Activated CD8-positive, alpha-beta T cell treated with anti-CD3 and anti-CD28 coated beads for 36 hours (primary cell): Measurements from ENCODE around the gene STAM. TPM values are rescaled to one million over a fixed set of nuclear protein-coding genes. Genes with fewer than 3 reads are reported as not detected.
A peak's percentile ranks its signal among the peaks of the same experiment; 100 is the strongest.

Experiments
- ATAC-seq: fragments of 200-7000 bp; cut with Tn5 transposase; one replicate; pipeline ENCODE4 v1.10.0; 2021; ENCODE audit warnings: mild to moderate bottlenecking, moderate library complexity
- CTCF ChIA-PET: fragments of 350-600 bp; sonication (Branson Sonifier 250); formaldehyde crosslinking; loops from one replicate; lab custom pipeline; 2021; ENCODE audit warnings: antibody characterized with exemption; lab: Charles Lee
- POLR2A ChIA-PET: fragments of 350-600 bp; sonication (Branson Sonifier 250); formaldehyde crosslinking; loops from one replicate; lab custom pipeline; 2021; ENCODE audit warnings: antibody characterized with exemption; lab: Charles Lee
- DNase-seq: peaks from one replicate; pipeline ENCODE4 v3.0.0-alpha.2; 2020
- H3K27ac Mint-ChIP-seq: one replicate; pipeline ENCODE4 v1.8.0; 2021; ENCODE audit warnings: mild to moderate bottlenecking, mixed read lengths
- H3K27me3 Mint-ChIP-seq: one replicate; pipeline ENCODE4 v1.8.0; 2021; ENCODE audit warnings: mixed read lengths
- H3K36me3 Mint-ChIP-seq: one replicate; pipeline ENCODE4 v1.8.0; 2021; ENCODE audit warnings: low read depth, mixed read lengths
- H3K4me1 Mint-ChIP-seq: one replicate; pipeline ENCODE4 v1.8.0; 2021; ENCODE audit warnings: low read depth, mixed read lengths
- H3K4me3 Mint-ChIP-seq: one replicate; pipeline ENCODE4 v1.8.0; 2021; ENCODE audit warnings: mild to moderate bottlenecking, moderate library complexity, mixed read lengths
- H3K9me3 Mint-ChIP-seq: one replicate; pipeline ENCODE4 v1.8.0; 2021; ENCODE audit warnings: mixed read lengths
- CTCF ChIP-seq: fragments of 200-600 bp; IDR thresholded peaks from one replicate; pipeline ENCODE4 v1.8.0; 2022; ENCODE audit warnings: antibody characterized with exemption, mild to moderate bottlenecking
- intact Hi-C: fragments of 100-400 bp; cut with micrococcal nuclease; formaldehyde crosslinking; loops from one replicate; pipeline ENCODE4 v1.10.0; 2022
- total RNA-seq, 2 experiments: library from RNA; stranded (reverse); gene quantifications; one replicate each; pipeline ENCODE4 v1.2.3, GENCODE V29; 2021

STAM gene
- total RNA-seq, 2 experiments from 2014 or later: 21.6 to 24.5 TPM

- TF ChIP-seq CTCF: no peak
- Mint-ChIP-seq H3K9me3 (no peaks in the 10 kb centered on the region), H3K4me3 (no peak overlapping the region), H3K27me3 (no peaks in the 10 kb centered on the region), H3K4me1 (peaks cover 49% of the 10 kb centered on the region), H3K36me3 (peaks cover 36% of the 10 kb centered on the region), H3K27ac (peak overlapping the region; percentile 25)
- POLR2A ChIA-PET: interaction anchor here (0.8 to 1.4 kb wide), 2 partner anchors 40 to 53 kb away, joined by 3 to 4 read pairs; partner anchors contain the start of gene STAM
- no peak for ATAC-seq
- CTCF ChIA-PET: no interaction called here
- DNase-seq: no peak
- intact Hi-C loops: no loop called here
Measured at GRCh38 chr10:17684537-17684936, 40.6 kb downstream of the STAM start.

GRCh38 chr10:17685233-17685840, 41.4 kb downstream of the STAM start:
- intact Hi-C loops: no loop called here
- CTCF ChIA-PET: no interaction called here
- Mint-ChIP-seq H3K4me1 (peaks cover 41% of the 10 kb centered on the region), H3K4me3 (no peak overlapping the region), H3K9me3 (no peaks in the 10 kb centered on the region), H3K27me3 (no peaks in the 10 kb centered on the region), H3K27ac (peak overlapping the region; percentile 71), H3K36me3 (peaks cover 36% of the 10 kb centered on the region)
- no peak for TF ChIP-seq CTCF
- DNase-seq: peak; percentile 76
- POLR2A ChIA-PET: interaction anchor here (1.4 kb wide), 1 partner anchor 41 kb away, joined by 3 read pairs; the partner anchor contains the start of gene STAM
- ATAC-seq: peak; percentile 88

GRCh38 chr10:17687117-17687831, 43.3 kb downstream of the STAM start:
- Mint-ChIP-seq H3K36me3 (peaks cover 36% of the 10 kb centered on the region), H3K27me3 (no peaks in the 10 kb centered on the region), H3K4me1 (peaks cover 29% of the 10 kb centered on the region), H3K4me3 (no peak overlapping the region), H3K9me3 (no peaks in the 10 kb centered on the region), H3K27ac (no peak overlapping the region)
- DNase-seq: no peak
- intact Hi-C loops: no loop called here
- ChIA-PET POLR2A (interaction anchor here (0.5 kb wide), 1 partner anchor 91 kb away, joined by 3 read pairs; no protein-coding TSS in a partner anchor), CTCF (no interaction called here)
- no peak for TF ChIP-seq CTCF
- no peak for ATAC-seq

- intact Hi-C loops: no loop called here
- peaks cover 12% of the 10 kb centered on the region for H3K4me1 Mint-ChIP-seq
- H3K27ac Mint-ChIP-seq: no peak overlapping the region
- DNase-seq (no peak), ATAC-seq (no peak)
- H3K4me3 Mint-ChIP-seq: no peak overlapping the region
- ChIA-PET POLR2A (interaction anchor here (1.0 to 1.1 kb wide), 2 partner anchors 15 to 46 kb away, joined by 3 to 4 read pairs; no protein-coding TSS in a partner anchor), CTCF (interaction anchor here (2.1 kb wide), 1 partner anchor 80 kb away, joined by 5 read pairs; no protein-coding TSS in a partner anchor)
- TF ChIP-seq CTCF: no peak
- no peaks in the 10 kb centered on the region for H3K27me3 Mint-ChIP-seq
- no peaks in the 10 kb centered on the region for H3K9me3 Mint-ChIP-seq
- H3K36me3 Mint-ChIP-seq: peaks cover 32% of the 10 kb centered on the region
Measured at GRCh38 chr10:17689137-17689536, 45.2 kb downstream of the STAM start.

GRCh38 chr10:17693009-17693408, 49.1 kb downstream of the STAM start:
- Mint-ChIP-seq H3K27ac (peak overlapping the region; percentile 0), H3K9me3 (no peaks in the 10 kb centered on the region), H3K36me3 (peaks cover 32% of the 10 kb centered on the region), H3K4me1 (no peaks in the 10 kb centered on the region), H3K27me3 (no peaks in the 10 kb centered on the region), H3K4me3 (no peak overlapping the region)
- ChIA-PET CTCF (no interaction called here), POLR2A (no interaction called here)
- DNase-seq (no peak), ATAC-seq (no peak)
- no peak for TF ChIP-seq CTCF
- intact Hi-C loops: no loop called here
